ENCODE results near the gene PPIE. TPM values are rescaled to one million over a fixed set of nuclear protein-coding genes. Genes with fewer than 3 reads are reported as not detected.

Gene PPIE
- total RNA-seq, 1 donor from 2014 or later = 32.4 TPM

- no peaks in the 10 kb centered on the region for H3K9me3 ChIP-seq
- DNase-seq (ENCODE audit: extremely low spot score in 2 of 2) = no peak
- no peaks in the 10 kb centered on the region for H3K27me3 ChIP-seq
- TF ChIP-seq CTCF (IDR thresholded peaks at IDR 0.05) = no peak
- TF ChIP-seq POLR2A (IDR thresholded peaks at IDR 0.05) = no peak
- no peak for TF ChIP-seq POLR2AphosphoS5 (IDR thresholded peaks at IDR 0.05; ENCODE audit: insufficient read depth in 1 of 2, low read depth in 1 of 2)
- H3K4me3 ChIP-seq = no peak overlapping the region
- intact Hi-C loops (cut with DNase I) = no loop called here
- no peaks in the 10 kb centered on the region for H3K4me1 ChIP-seq
- no peaks in the 10 kb centered on the region for H3K36me3 ChIP-seq
- H3K27ac ChIP-seq = no peak overlapping the region
These were observed 70.3 kb downstream of the PPIE start for GRCh38 chr1:39808784-39809517.

GRCh38 chr1:39812913-39813312 is 74.2 kb downstream of the PPIE start:
- no peak for DNase-seq (ENCODE audit: extremely low spot score in 2 of 2)
- Histone ChIP-seq H3K36me3 (no peaks in the 10 kb centered on the region), H3K4me1 (no peaks in the 10 kb centered on the region), H3K9me3 (no peaks in the 10 kb centered on the region), H3K4me3 (no peak overlapping the region), H3K27me3 (no peaks in the 10 kb centered on the region), H3K27ac (no peak overlapping the region)
- intact Hi-C loops (cut with DNase I) = no loop called here
- no peak for TF ChIP-seq POLR2AphosphoS5 (IDR thresholded peaks at IDR 0.05; ENCODE audit: insufficient read depth in 1 of 2, low read depth in 1 of 2)
- TF ChIP-seq CTCF (IDR thresholded peaks at IDR 0.05) = no peak
- TF ChIP-seq POLR2A (IDR thresholded peaks at IDR 0.05) = no peak

Small RNAs within 50 kb of the gene (small RNA-seq; reads per million reads assigned to genes)
- gene AL033527.1 (not detected), gene RNU7-121P (not detected)

Other genes starting within 250 kb of the PPIE start
- 2.9 TPM for gene BMP8A, start 247.2 kb upstream of the PPIE start, total RNA-seq
- gene PABPC4, start 162.1 kb upstream of the PPIE start, total RNA-seq = 171 TPM
- gene HEYL, start 99.2 kb upstream of the PPIE start, total RNA-seq = 8.8 TPM
- gene NT5C1A, start 66.8 kb upstream of the PPIE start, total RNA-seq = not detected
- gene HPCAL4, start 47.4 kb upstream of the PPIE start, total RNA-seq = 0.49 TPM
- not detected for gene OXCT2, start 32.5 kb downstream of the PPIE start, total RNA-seq
- 0.98 TPM for gene BMP8B, start 50.0 kb downstream of the PPIE start, total RNA-seq
- 16.7 TPM for gene TRIT1, start 144.6 kb downstream of the PPIE start, total RNA-seq
- gene MYCL, start 163.0 kb downstream of the PPIE start, total RNA-seq = 17.2 TPM
- gene MFSD2A, start 216.3 kb downstream of the PPIE start, total RNA-seq = 56.0 TPM